SHP77 (cell line): Measurements from ENCODE around the gene MGLL.

ENCODE experiments used
- DNase-seq, 2 experiments: peaks; one replicate each; lab custom pipeline; 2025; lab: John Stamatoyannopoulos, UW

MGLL gene

DNA sequence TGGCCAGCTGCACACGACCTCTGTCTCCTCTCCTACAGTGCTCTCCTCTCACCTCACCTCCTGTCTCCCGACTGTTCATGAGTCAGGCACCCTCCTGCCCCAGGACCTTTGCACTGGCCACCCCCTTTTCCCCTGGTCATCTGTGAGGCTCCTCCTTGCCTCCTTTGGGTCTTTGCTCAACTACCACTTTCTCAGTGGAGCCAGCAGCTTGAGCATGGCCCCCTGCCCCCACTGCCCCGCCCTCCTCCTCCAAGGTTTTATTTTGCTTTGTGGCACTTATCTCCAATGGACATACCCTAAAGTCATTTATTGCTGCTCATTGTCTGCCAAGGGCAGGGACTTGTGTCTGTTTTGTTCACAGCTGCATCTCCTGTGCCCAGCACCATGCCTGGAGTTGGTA, 64.3 kb downstream of the MGLL start:
- no peak for DNase-seq

DNA sequence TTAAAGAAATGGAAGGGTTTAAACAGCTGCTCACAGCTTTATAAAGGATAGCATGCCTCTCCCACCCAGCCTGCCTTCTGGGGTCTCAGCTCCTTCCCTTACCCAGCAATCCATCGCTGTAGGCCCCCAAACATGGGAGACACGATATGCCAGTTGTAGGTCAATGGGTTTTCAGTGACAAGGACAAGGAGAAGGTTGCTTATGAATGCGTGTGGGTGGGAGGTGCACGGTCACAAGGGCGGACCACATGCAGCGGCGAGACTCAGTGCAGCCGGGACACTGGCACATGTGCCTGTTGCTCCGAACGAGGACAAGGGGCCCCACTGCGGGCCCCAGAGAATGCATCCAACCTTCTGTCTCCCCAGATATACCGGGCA, 67.0 kb downstream of the MGLL start:
- DNase-seq = no peak

- DNase-seq = no peak
These were observed 67.7 kb downstream of the MGLL start for GRCh38 chr3:127754411-127755304.

DNA sequence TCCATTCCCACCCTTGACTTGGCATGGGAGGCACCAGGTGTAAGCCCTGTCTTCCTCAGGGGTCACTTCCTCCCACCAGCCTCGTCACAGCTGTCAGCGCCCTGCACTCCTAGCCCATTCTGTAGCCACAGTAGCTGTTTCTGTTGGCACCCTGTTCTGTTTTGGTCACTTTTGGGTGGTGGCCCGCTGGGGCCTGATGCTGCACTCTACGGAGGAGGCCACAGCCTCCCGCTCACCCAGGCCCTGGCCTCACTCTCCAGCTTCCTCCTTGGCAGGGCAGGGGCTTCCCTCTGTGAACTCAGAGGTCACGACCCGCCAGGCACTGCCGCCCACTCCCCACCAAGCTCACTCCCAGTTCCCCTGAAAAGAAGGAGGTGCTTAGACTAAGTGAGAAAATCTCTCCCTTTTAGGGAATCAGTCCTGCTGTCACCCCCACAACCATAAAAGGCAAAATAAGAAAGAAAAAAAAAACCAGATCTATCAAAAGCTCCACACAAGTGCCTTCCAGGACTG, 68.4 kb downstream of the MGLL start:
- no peak for DNase-seq

DNA sequence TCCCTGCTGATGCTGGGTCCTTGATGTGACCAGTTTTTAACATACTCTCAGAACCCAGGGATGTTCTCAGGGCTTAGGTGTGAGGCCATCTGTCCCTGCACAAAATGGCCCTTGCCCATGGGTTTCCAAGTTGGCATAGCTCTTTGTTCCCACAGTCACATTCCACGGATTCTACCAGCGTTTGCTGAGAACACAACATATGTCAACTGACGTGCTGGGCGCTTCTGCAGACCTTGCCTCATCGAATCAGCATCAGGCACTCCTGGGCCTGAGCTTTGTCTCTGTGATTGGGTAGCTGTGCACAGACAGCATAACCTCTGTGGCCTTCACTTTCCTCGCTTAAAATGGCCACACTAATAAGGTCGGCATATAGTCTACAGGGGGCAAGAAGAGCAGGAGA, 69.0 kb downstream of the MGLL start:
- no peak for DNase-seq

- no peak for DNase-seq
These were observed 70.5 kb downstream of the MGLL start for GRCh38 chr3:127751782-127752181.

GRCh38 chr3:127751163-127751621, 71.1 kb downstream of the MGLL start:
- peak in 1 of 2 experiments; percentile 56 for DNase-seq

- no peak for DNase-seq
These were observed 71.9 kb downstream of the MGLL start for GRCh38 chr3:127750226-127751031.

DNA sequence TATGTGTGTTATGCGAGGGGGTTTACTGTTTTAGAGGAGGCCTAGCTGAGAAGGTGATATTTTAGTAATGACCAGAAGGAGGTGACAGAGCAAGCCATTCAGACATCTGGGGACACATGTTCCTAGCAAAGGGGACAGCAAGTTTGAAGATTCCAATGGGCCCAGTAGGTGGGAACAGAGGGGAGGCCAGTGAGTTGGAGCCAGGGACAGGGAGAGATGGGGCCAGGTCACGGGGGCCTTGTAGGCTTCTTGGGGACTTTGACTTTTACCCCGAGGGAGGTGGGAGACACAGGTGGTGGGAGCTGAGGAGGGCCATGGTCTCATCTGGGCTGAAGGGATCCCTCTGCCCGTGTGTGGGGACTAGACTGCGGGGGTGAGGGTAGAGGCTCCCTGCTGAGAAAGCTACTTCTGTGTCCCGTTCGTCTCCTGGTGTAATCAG, 72.5 kb downstream of the MGLL start:
- no peak for DNase-seq

GRCh38 chr3:127749361-127749760, 73.0 kb downstream of the MGLL start:
- no peak for DNase-seq

DNA sequence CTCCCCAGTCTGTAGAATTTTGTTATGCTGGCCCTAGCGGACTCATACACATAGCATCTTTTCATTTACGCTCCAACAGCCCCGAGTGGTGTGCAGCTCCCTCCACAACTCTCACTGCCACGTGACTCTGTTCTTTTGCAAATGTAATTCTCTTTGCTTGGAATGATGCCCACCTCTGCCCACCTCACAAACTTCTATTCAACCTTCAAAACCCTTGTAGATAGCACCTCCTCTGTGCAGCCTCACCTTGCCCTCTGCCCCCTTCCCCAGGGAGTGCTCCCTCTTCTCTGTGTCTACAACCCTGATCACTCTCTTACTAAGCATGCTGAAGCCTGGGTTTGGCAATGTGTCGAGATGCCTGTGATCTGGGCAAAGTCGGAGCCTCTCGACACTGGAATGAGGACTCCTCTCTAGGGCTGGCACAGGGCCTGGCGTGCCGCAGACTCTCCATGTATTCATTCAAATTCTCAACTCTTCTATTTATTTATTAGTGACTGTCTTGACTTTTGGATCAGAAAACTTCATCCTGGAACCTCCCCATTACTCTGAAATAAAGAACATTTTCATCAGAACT, 73.5 kb downstream of the MGLL start:
- no peak for DNase-seq

GRCh38 chr3:127747751-127748521, 74.4 kb downstream of the MGLL start:
- DNase-seq = no peak

DNA sequence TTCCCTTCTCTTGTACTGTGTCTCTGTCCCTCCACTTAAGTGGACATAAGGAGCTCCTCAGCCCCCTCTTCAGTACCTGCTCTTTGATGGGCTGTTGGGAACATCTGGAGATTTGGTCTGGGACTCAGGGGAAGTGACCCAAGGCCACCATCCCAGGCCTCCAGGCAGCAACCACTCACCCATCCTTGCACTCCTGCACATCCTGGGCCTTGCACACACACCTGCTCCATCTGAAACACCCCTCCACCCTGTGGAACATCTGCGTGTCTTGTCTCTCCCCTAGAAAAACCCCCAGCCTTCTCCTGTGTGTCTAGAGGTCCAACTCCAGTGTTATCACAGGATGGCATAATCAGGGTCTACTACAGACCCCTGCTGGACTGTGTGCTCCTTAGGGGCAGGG, 75.2 kb downstream of the MGLL start:
- DNase-seq = no peak

DNA sequence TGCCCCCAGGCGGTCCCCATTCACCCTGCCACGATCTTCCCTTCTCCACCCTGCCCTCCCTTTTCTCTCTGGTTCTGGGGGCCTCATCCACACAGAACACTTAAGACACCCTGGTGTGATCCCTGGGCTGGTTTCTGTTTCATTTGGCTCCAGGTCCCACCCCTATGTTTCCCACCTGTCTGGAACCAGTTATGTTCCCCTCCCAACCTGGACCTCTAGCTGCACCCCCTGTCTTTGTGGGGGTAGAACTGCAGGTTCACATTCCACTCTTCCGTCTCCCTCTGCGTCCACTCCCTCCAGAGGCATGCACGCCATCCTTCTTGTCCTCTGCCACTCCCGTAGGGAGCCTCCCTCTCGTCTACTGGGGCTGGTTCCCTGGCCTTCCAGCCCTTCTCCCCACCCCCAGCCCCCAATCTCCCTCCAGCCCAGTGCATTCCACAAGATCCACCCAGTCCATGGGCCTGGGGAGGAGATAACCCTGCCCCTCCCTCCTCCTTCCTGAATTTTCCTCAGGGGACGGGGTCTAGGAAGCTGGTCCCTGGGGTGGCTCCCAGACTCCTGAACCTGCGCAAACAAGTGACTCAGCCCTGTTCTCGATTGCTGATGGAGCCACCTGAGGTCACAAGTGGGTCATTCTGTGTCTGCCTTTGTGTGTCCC, 75.8 kb downstream of the MGLL start:
- no peak for DNase-seq

DNA sequence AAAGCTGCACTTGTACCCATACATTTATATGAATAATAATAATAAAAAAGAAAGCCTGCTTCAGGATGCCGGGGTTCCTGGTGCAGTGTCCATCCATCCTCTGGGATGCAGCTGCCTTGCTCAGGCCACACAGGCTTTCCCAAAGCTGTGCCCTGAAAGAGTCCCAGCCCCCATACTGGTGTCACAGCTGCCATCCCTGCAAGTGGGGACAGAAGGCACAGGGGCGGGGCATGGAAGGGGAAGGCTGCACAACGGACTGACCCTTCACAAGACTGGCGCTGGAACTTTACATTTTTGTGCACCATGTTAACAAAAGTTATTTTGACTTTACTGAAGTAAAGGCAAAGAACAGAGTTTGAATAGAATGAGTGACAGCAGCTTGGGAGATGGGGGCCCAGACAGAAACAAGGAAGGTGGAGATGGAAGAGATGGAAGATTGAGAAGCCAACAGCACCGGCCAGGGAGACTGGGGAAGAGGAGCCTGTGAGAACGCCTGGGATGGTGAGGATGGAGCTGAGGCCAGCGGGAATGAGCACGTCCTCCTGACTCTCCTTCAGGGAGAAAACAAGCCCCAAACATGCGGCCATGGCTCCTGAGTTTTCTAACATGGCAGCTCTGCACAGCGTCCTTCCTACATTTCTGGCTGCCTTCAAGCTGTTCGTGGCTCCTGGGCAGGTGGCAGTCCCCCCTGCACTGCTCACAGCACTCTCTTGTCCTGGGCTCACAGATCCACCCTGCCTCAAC, 76.5 kb downstream of the MGLL start:
- no peak for DNase-seq

DNA sequence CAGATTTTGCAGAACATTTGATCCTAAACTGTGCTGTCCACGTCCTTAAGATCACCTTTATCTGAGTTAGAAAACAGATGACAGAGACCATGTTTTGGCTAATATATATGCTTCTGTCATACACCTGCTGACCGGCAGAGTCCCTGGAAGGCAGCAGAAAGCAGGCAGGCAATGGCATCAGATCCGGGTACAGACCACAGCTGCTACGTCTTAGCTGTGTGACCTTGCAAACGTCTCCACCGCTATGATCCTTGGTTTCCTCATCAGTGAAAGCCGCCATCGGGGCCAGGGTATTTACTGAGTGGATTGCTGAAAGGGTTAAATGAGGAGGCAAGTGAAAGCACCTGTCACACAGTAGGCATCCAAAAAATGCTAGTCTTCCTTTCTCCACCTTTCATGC, 77.4 kb downstream of the MGLL start:
- DNase-seq = no peak

GRCh38 chr3:127744253-127744815, 78.0 kb downstream of the MGLL start:
- no peak for DNase-seq

GRCh38 chr3:127743351-127744252, 78.7 kb downstream of the MGLL start:
- no peak for DNase-seq

GRCh38 chr3:127742580-127742979, 79.7 kb downstream of the MGLL start:
- DNase-seq = no peak
